ENCODE data around the gene HAGH. TPM values are rescaled to one million over a fixed set of nuclear protein-coding genes. Genes with fewer than 3 reads are reported as not detected.

The HAGH gene
- total RNA-seq, 1 donor from 2014 or later: 31.1 TPM

GRCh38 chr16:1858189-1858865 is 31.7 kb upstream of the HAGH start:
- Mint-ChIP-seq H3K4me3 (no peak overlapping the region), H3K27ac (ENCODE audit: unreplicated experiment) (no peak overlapping the region), H3K4me1 (peaks cover 6% of the 10 kb centered on the region), H3K9me3 (no peaks in the 10 kb centered on the region), H3K36me3 (ENCODE audit: low read depth) (no peaks in the 10 kb centered on the region), H3K27me3 (ENCODE audit: low read depth) (peaks cover 89% of the 10 kb centered on the region)
- no peak for TF ChIP-seq CTCF (conservative IDR thresholded peaks at IDR 0.05)
- no peak for DNase-seq (ENCODE audit: low read depth, low spot score)

DNA sequence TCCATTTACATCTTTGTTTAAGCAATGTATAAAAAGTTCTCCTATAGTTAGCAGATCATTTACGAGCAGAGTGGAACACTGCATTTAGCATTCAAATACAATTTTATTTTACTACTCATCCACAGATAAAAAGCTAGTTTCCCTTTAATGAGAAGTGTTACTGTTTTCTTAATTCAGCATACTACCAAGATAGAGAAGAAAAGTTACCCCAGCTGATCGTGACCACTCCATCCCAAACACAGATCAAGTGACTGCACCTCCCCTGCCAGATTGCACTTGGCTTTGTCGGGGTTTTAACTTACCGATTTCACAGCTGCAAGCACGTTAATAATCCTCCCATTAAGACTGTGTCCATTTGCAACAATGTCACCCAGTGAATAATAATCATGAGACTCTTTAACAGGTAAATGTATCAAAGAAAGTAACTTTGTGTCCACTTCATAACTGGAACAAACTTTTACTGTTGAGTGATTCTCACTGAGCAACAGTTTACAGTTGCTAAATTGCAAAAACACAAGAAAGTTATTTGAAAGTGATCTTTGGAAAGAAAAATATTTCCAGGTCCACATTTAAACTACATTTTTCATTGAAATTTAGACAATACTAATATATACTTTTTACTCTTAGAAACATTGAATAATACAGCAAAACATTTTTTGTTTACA is 30.9 kb upstream of the HAGH start:
- H3K4me1 Mint-ChIP-seq: peaks cover 6% of the 10 kb centered on the region
- no peak for TF ChIP-seq CTCF (conservative IDR thresholded peaks at IDR 0.05)
- no peaks in the 10 kb centered on the region for H3K9me3 Mint-ChIP-seq
- no peak overlapping the region for H3K27ac Mint-ChIP-seq (ENCODE audit: unreplicated experiment)
- H3K36me3 Mint-ChIP-seq (ENCODE audit: low read depth): no peaks in the 10 kb centered on the region
- peaks cover 92% of the 10 kb centered on the region for H3K27me3 Mint-ChIP-seq (ENCODE audit: low read depth)
- no peak for DNase-seq (ENCODE audit: low read depth, low spot score)
- H3K4me3 Mint-ChIP-seq: no peak overlapping the region

DNA sequence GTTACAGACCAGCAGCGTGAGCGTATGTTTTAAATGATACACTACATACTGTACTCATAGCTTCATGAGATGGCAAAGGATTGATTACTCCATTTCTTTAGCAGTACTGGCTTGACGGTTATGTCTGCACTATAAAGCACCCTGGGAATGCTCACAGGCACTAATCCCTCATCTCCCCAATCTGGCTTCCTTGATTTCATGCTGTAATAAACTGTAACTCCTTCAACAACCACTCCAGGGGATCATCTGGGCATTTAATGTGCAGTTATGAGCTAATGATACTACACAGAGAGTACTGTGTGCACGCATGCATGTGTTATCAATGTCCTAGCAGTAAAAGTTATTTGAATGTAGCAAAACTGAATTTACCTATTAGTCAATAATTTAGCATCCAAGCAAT is 25.2 kb upstream of the HAGH start:
- no peak for DNase-seq (ENCODE audit: low read depth, low spot score)
- Mint-ChIP-seq H3K27ac (ENCODE audit: unreplicated experiment) (no peak overlapping the region), H3K36me3 (ENCODE audit: low read depth) (no peaks in the 10 kb centered on the region), H3K4me1 (no peaks in the 10 kb centered on the region), H3K27me3 (ENCODE audit: low read depth) (peaks cover 79% of the 10 kb centered on the region), H3K9me3 (no peaks in the 10 kb centered on the region), H3K4me3 (no peak overlapping the region)
- no peak for TF ChIP-seq CTCF (conservative IDR thresholded peaks at IDR 0.05)

DNA sequence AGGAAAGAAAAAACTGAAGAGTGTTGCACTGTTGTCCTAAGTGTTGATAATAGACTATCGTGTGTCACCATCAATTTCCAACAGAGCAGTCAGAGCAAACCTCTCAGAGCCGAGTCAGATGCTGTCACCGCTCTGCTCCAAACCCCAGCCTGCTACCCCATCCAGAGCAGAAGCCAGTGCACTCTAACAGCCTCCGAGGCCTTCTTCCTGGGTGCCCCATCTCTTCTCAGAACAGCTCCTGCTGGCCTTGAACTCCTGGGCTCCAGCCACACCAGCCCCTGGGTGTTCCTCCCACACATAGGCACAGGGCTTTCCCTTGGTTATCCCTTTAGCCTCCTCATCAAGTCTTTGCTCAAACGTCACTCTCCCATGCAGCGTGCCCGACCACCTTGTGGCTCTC is 24.4 kb upstream of the HAGH start:
- DNase-seq (ENCODE audit: low read depth, low spot score): no peak
- Mint-ChIP-seq H3K36me3 (ENCODE audit: low read depth) (no peaks in the 10 kb centered on the region), H3K27me3 (ENCODE audit: low read depth) (peaks cover 85% of the 10 kb centered on the region), H3K9me3 (no peaks in the 10 kb centered on the region), H3K4me3 (no peak overlapping the region), H3K27ac (ENCODE audit: unreplicated experiment) (no peak overlapping the region), H3K4me1 (no peaks in the 10 kb centered on the region)
- no peak for TF ChIP-seq CTCF (conservative IDR thresholded peaks at IDR 0.05)

DNA sequence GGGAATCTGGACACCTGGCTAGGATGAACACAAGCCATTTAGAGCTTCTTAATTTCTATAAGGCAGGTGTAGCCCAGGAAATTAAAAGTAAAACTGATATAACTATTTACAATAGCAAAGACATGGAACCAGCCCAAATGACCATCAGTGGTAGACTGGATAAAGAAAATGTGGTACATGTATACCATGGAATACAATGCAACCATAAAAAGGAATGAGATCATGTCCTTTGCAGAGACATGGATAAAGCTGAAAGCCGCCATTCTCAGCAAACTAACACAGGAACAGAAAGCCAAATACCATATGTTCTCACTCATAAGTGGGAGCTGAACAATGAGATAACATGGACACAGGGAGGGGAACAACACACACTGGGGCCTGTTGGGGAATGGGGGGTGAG is 19.8 kb upstream of the HAGH start:
- Mint-ChIP-seq H3K9me3 (no peaks in the 10 kb centered on the region), H3K27ac (ENCODE audit: unreplicated experiment) (no peak overlapping the region), H3K36me3 (ENCODE audit: low read depth) (no peaks in the 10 kb centered on the region), H3K27me3 (ENCODE audit: low read depth) (peaks cover 47% of the 10 kb centered on the region), H3K4me3 (no peak overlapping the region), H3K4me1 (no peaks in the 10 kb centered on the region)
- no peak for DNase-seq (ENCODE audit: low read depth, low spot score)
- TF ChIP-seq CTCF (conservative IDR thresholded peaks at IDR 0.05): no peak
